ENCODE data around the gene SNTG2. TPM values are rescaled to one million over a fixed set of nuclear protein-coding genes. Genes with fewer than 3 reads are reported as not detected.

Gene SNTG2
- total and polyA plus RNA-seq, 2 experiments from 2014 or later: 0.66 to 1.0 TPM

GRCh38 chr2:1248187-1248586 lies 297.5 kb downstream of the SNTG2 start:
- no peak for TF ChIP-seq CTCF (IDR thresholded peaks at IDR 0.05; ENCODE audit: low read depth, low read length)
- H3K27ac ChIP-seq: no peak overlapping the region
- no peak for DNase-seq (ENCODE audit: low read depth in 1 of 2, low spot score in 1 of 2)
- H3K4me3 ChIP-seq: no peak overlapping the region
- no peaks in the 10 kb centered on the region for H3K9me3 ChIP-seq (ENCODE audit: low read depth)
- H3K27me3 ChIP-seq: peaks cover 4% of the 10 kb centered on the region
- no peaks in the 10 kb centered on the region for H3K4me1 ChIP-seq (ENCODE audit: low read depth)
- no peaks in the 10 kb centered on the region for H3K36me3 ChIP-seq

- H3K27me3 ChIP-seq: peaks cover 4% of the 10 kb centered on the region
- DNase-seq (ENCODE audit: low read depth in 1 of 2, low spot score in 1 of 2): no peak
- no peaks in the 10 kb centered on the region for H3K36me3 ChIP-seq
- H3K4me3 ChIP-seq: no peak overlapping the region
- H3K27ac ChIP-seq: no peak overlapping the region
- TF ChIP-seq CTCF (IDR thresholded peaks at IDR 0.05; ENCODE audit: low read depth, low read length): no peak
- H3K9me3 ChIP-seq (ENCODE audit: low read depth): no peaks in the 10 kb centered on the region
- H3K4me1 ChIP-seq (ENCODE audit: low read depth): no peaks in the 10 kb centered on the region
Observed at GRCh38 chr2:1249897-1250687, 299.4 kb downstream of the SNTG2 start.

- no peak overlapping the region for H3K4me3 ChIP-seq
- no peaks in the 10 kb centered on the region for H3K4me1 ChIP-seq (ENCODE audit: low read depth)
- no peaks in the 10 kb centered on the region for H3K36me3 ChIP-seq
- DNase-seq (ENCODE audit: low read depth in 1 of 2, low spot score in 1 of 2): no peak
- no peaks in the 10 kb centered on the region for H3K9me3 ChIP-seq (ENCODE audit: low read depth)
- no peak for TF ChIP-seq CTCF (IDR thresholded peaks at IDR 0.05; ENCODE audit: low read depth, low read length)
- peaks cover 4% of the 10 kb centered on the region for H3K27me3 ChIP-seq
- H3K27ac ChIP-seq: no peak overlapping the region
Observed at GRCh38 chr2:1251520-1251919, 300.9 kb downstream of the SNTG2 start.

- Histone ChIP-seq H3K9me3 (ENCODE audit: low read depth) (no peaks in the 10 kb centered on the region), H3K27me3 (peaks cover 4% of the 10 kb centered on the region), H3K36me3 (no peaks in the 10 kb centered on the region), H3K27ac (no peak overlapping the region), H3K4me1 (ENCODE audit: low read depth) (no peaks in the 10 kb centered on the region), H3K4me3 (no peak overlapping the region)
- no peak for TF ChIP-seq CTCF (IDR thresholded peaks at IDR 0.05; ENCODE audit: low read depth, low read length)
- no peak for DNase-seq (ENCODE audit: low read depth in 1 of 2, low spot score in 1 of 2)
Observed at GRCh38 chr2:1253629-1254028, 303.0 kb downstream of the SNTG2 start.

GRCh38 chr2:1254662-1255343 lies 304.2 kb downstream of the SNTG2 start:
- Histone ChIP-seq H3K27ac (no peak overlapping the region), H3K27me3 (peaks cover 4% of the 10 kb centered on the region), H3K36me3 (no peaks in the 10 kb centered on the region), H3K4me3 (no peak overlapping the region), H3K4me1 (ENCODE audit: low read depth) (no peaks in the 10 kb centered on the region), H3K9me3 (ENCODE audit: low read depth) (no peaks in the 10 kb centered on the region)
- no peak for DNase-seq (ENCODE audit: low read depth in 1 of 2, low spot score in 1 of 2)
- TF ChIP-seq CTCF (IDR thresholded peaks at IDR 0.05; ENCODE audit: low read depth, low read length): no peak

Data from cardiac muscle cell (in vitro differentiated cells and primary cell).